GM23338 (cell line): ENCODE results near the gene H1-8.

Experiments
- CREB1 ChIP-seq: fragments of 250-450 bp; sonication (Bioruptor Pico); IDR thresholded peaks from 2 replicates; pipeline ENCODE4 v1.5.0; 2020; ENCODE audit warnings: low read depth, mild to moderate bottlenecking, moderate library complexity
- CTCF ChIP-seq, 2 experiments: fragments of 200-600 bp in 1 of 2; sonication (generic) in 1 of 2; conservative IDR thresholded peaks; 2 replicates each; pipeline versions ENCODE4 v1.5.1 to v1.6.1; 2016 to 2017; ENCODE audit warnings: antibody characterized with exemption in 2 of 2, low read depth in 2 of 2, mild to moderate bottlenecking in 2 of 2, moderate library complexity in 1 of 2
- ETS1 ChIP-seq: IDR thresholded peaks from 2 replicates; pipeline ENCODE4 v1.6.1; 2016; ENCODE audit warnings: antibody characterized with exemption
- EZH2 ChIP-seq: fragments of 200-600 bp; sonication (generic); IDR thresholded peaks from one replicate; pipeline ENCODE4 v1.8.0; 2017; ENCODE audit warnings: antibody characterized with exemption, mild to moderate bottlenecking, low read depth; ENCODE audit not compliant: unreplicated experiment
- EZH2phosphoT487 ChIP-seq: fragments of 200-600 bp; sonication (generic); IDR thresholded peaks from one replicate; pipeline ENCODE4 v1.8.1; 2018; ENCODE audit warnings: antibody characterized with exemption; ENCODE audit not compliant: unreplicated experiment
- NANOG ChIP-seq: IDR thresholded peaks from 2 replicates; pipeline ENCODE4 v1.6.1; 2016; ENCODE audit warnings: antibody characterized with exemption, borderline replicate concordance
- POLR2AphosphoS5 ChIP-seq: IDR thresholded peaks from 2 replicates; pipeline ENCODE4 v1.6.1; 2016; ENCODE audit warnings: antibody characterized with exemption, low read depth
- REST ChIP-seq: IDR thresholded peaks from one replicate; pipeline ENCODE4 v1.6.1; 2018; ENCODE audit warnings: antibody characterized with exemption; ENCODE audit not compliant: unreplicated experiment
- ZNF114 ChIP-seq: fragments of 250-450 bp; sonication (Bioruptor Pico); IDR thresholded peaks from 2 replicates; pipeline ENCODE4 v1.5.0; 2020; ENCODE audit warnings: mild to moderate bottlenecking, moderate library complexity
- ZNF331 ChIP-seq: fragments of 250-450 bp; sonication (Bioruptor Pico); IDR thresholded peaks from 2 replicates; pipeline ENCODE4 v1.5.0; 2020; ENCODE audit warnings: low read depth, mild to moderate bottlenecking, moderate library complexity
- ZNF462 ChIP-seq: fragments of 250-450 bp; sonication (Bioruptor Pico); IDR thresholded peaks from 2 replicates; pipeline ENCODE4 v1.5.0; 2020; ENCODE audit warnings: mild to moderate bottlenecking, moderate library complexity

GRCh38 chr3:129563332-129563731 lies 20.4 kb downstream of the H1-8 start:
- no peak for TF ChIP-seq CTCF (conservative IDR thresholded peaks at IDR 0.05; ENCODE audit: low read depth in 2 of 2)
- no peak for TF ChIP-seq EZH2phosphoT487
- TF ChIP-seq ZNF114: no peak
- TF ChIP-seq REST: no peak
- no peak for TF ChIP-seq POLR2AphosphoS5
- TF ChIP-seq EZH2: no peak
- no peak for TF ChIP-seq CREB1 (CRISPR knock-in tag)
- no peak for TF ChIP-seq ZNF462 (CRISPR knock-in tag)
- no peak for TF ChIP-seq NANOG
- TF ChIP-seq ZNF331 (CRISPR knock-in tag): no peak
- no peak for TF ChIP-seq ETS1
